IMR-90 (cell line): ENCODE results near the gene PET100. TPM values are rescaled to one million over a fixed set of nuclear protein-coding genes. Genes with fewer than 3 reads are reported as not detected.

Experiments used
- ATAC-seq: fragments of 200-7000 bp; cut with Tn5 transposase; 2 replicates; pipeline ENCODE4 v1.9.1; 2020; ENCODE audit warnings: low read depth, mild to moderate bottlenecking, moderate library complexity
- BruUV-seq: library from RNA; stranded (reverse); fragments of 400-500 nt; replicated peaks from 2 replicates; lab custom pipeline; 2021; lab: Mats Ljungman, UMichigan
- CTCF ChIA-PET: fragments of 300-600 bp; formaldehyde crosslinking; extraction: SDS; loops from one replicate; lab custom pipeline; 2021; ENCODE audit warnings: antibody characterized with exemption; lab: Yijun Ruan, JAX
- POLR2A ChIA-PET: fragments of 300-600 bp; sonication (Branson Sonifier 250); formaldehyde crosslinking; loops from one replicate; lab custom pipeline; 2022; ENCODE audit warnings: antibody characterized with exemption; ENCODE audit not compliant: unreplicated experiment; lab: Charles Lee
- DNase-seq: peaks from one replicate; pipeline ENCODE4 v3.0.0; 2013
- H2AFZ ChIP-seq: replicated peaks from 2 replicates; pipeline ENCODE3; 2013; ENCODE audit warnings: low read length, mild to moderate bottlenecking; ENCODE audit not compliant: poor library complexity
- H2AK5ac ChIP-seq: 2 replicates; pipeline ENCODE4 v1.6.1; 2013; ENCODE audit warnings: low read depth, low read length, inconsistent platforms
- H2AK9ac ChIP-seq: replicated peaks from 2 replicates; pipeline ENCODE3; 2013; ENCODE audit warnings: mild to moderate bottlenecking, low read depth, low read length, moderate library complexity; ENCODE audit not compliant: poor library complexity
- H2BK120ac ChIP-seq: 2 replicates; pipeline ENCODE4 v1.6.1; 2013; ENCODE audit warnings: low read depth, low read length, inconsistent platforms
- H2BK15ac ChIP-seq: 3 replicates; pipeline ENCODE4 v1.6.1; 2013; ENCODE audit warnings: low read depth, low read length, inconsistent platforms
- H2BK20ac ChIP-seq: 2 replicates; pipeline ENCODE4 v1.6.1; 2013; ENCODE audit warnings: low read depth, mild to moderate bottlenecking, inconsistent platforms, low read length, moderate library complexity
- H2BK5ac ChIP-seq: 2 replicates; pipeline ENCODE4 v1.6.1; 2013; ENCODE audit warnings: mild to moderate bottlenecking, low read depth, low read length, inconsistent platforms; ENCODE audit not compliant: poor library complexity, severe bottlenecking
- H3K14ac ChIP-seq: replicated peaks from 2 replicates; pipeline ENCODE4 v1.6.1; 2013; ENCODE audit warnings: low read depth, low read length, inconsistent platforms
- H3K18ac ChIP-seq: 2 replicates; pipeline ENCODE4 v1.6.1; 2013; ENCODE audit warnings: low read depth, low read length, control low read depth
- H3K23ac ChIP-seq: 2 replicates; pipeline ENCODE4 v1.6.1; 2013; ENCODE audit warnings: low read depth, low read length, inconsistent platforms
- H3K27ac ChIP-seq: 2 replicates; pipeline ENCODE4 v1.5.1; 2013; ENCODE audit warnings: mild to moderate bottlenecking, control low read depth, low read length; ENCODE audit not compliant: insufficient read depth
- H3K27me3 ChIP-seq: 2 replicates; pipeline ENCODE4 v1.6.1; 2013; ENCODE audit warnings: low read length; ENCODE audit not compliant: control insufficient read depth, insufficient read depth
- H3K36me3 ChIP-seq: 2 replicates; pipeline ENCODE4 v1.6.1; 2013; ENCODE audit warnings: low read length, mixed read lengths; ENCODE audit not compliant: control insufficient read depth, insufficient read depth
- H3K4ac ChIP-seq: 2 replicates; pipeline ENCODE4 v1.6.1; 2013; ENCODE audit warnings: low read depth, low read length, inconsistent platforms
- H3K4me1 ChIP-seq: 2 replicates; pipeline ENCODE4 v1.6.1; 2013; ENCODE audit warnings: low read length, mixed read lengths; ENCODE audit not compliant: control insufficient read depth, insufficient read depth
- H3K4me2 ChIP-seq: 2 replicates; pipeline ENCODE4 v1.6.1; 2013; ENCODE audit warnings: low read depth, mild to moderate bottlenecking, control low read depth, low read length, moderate library complexity
- H3K4me3 ChIP-seq: 2 replicates; pipeline ENCODE4 v1.5.1; 2013; ENCODE audit warnings: low read depth, mild to moderate bottlenecking, control low read depth, low read length, moderate library complexity; ENCODE audit not compliant: insufficient read depth
- H3K56ac ChIP-seq: 2 replicates; pipeline ENCODE4 v1.6.1; 2013; ENCODE audit warnings: low read length, inconsistent platforms; ENCODE audit not compliant: insufficient read depth; ENCODE audit errors: extremely low read depth
- H3K79me1 ChIP-seq, 2 experiments: 2 replicates each; pipeline ENCODE4 v1.6.1; 2013; ENCODE audit warnings: low read length in 2 of 2, inconsistent platforms in 1 of 2, low read depth in 1 of 2
- H3K9ac ChIP-seq: 2 replicates; pipeline ENCODE4 v1.6.1; 2013; ENCODE audit warnings: low read depth, low read length, control low read depth
- H3K9me1 ChIP-seq: 2 replicates; pipeline ENCODE4 v1.6.1; 2013; ENCODE audit warnings: low read length, inconsistent platforms; ENCODE audit not compliant: insufficient read depth
- H3K9me3 ChIP-seq: 2 replicates; pipeline ENCODE4 v1.6.1; 2013; ENCODE audit warnings: low read length; ENCODE audit not compliant: control insufficient read depth, insufficient read depth
- H4K20me1 ChIP-seq: 2 replicates; pipeline ENCODE4 v1.6.1; 2013; ENCODE audit warnings: low read length, inconsistent platforms; ENCODE audit not compliant: insufficient read depth
- H4K5ac ChIP-seq: 2 replicates; pipeline ENCODE4 v1.6.1; 2013; ENCODE audit warnings: mild to moderate bottlenecking, low read depth, low read length, control low read depth
- H4K8ac ChIP-seq, 2 experiments: 2 replicates each; pipeline ENCODE4 v1.6.1; 2013; ENCODE audit warnings: low read depth in 2 of 2, low read length in 2 of 2, control low read depth in 1 of 2, inconsistent platforms in 1 of 2
- H4K91ac ChIP-seq: 2 replicates; pipeline ENCODE4 v1.6.1; 2013; ENCODE audit warnings: low read depth, low read length, inconsistent platforms; ENCODE audit not compliant: insufficient read depth
- BHLHE40 ChIP-seq: fragments of 150-350 bp; IDR thresholded peaks from 2 replicates; pipeline ENCODE4 v1.6.1; 2016; ENCODE audit warnings: mild to moderate bottlenecking, low read depth, low read length
- CEBPB ChIP-seq: IDR thresholded peaks from 2 replicates; pipeline ENCODE4 v1.6.1; 2012; ENCODE audit warnings: low read depth, low read length, improper control_type of control experiment
- CTCF ChIP-seq: conservative IDR thresholded peaks from 2 replicates; pipeline ENCODE4 v1.5.1; 2012; ENCODE audit warnings: mild to moderate bottlenecking, low read depth, low read length, improper control_type of control experiment
- ELK1 ChIP-seq: fragments of 150-350 bp; IDR thresholded peaks from 2 replicates; pipeline ENCODE4 v1.6.1; 2016; ENCODE audit warnings: low read depth, mild to moderate bottlenecking, low read length, moderate library complexity, borderline replicate concordance
- FOS ChIP-seq: fragments of 150-350 bp; IDR thresholded peaks from 2 replicates; pipeline ENCODE4 v1.6.1; 2016; ENCODE audit warnings: low read depth, low read length
- MAFK ChIP-seq: IDR thresholded peaks from 2 replicates; pipeline ENCODE4 v1.6.1; 2012; ENCODE audit warnings: low read depth, low read length, improper control_type of control experiment
- MAZ ChIP-seq: IDR thresholded peaks from 2 replicates; pipeline ENCODE4 v1.6.1; 2012; ENCODE audit warnings: low read depth, mild to moderate bottlenecking, low read length, improper control_type of control experiment, moderate library complexity, borderline replicate concordance
- NFE2L2 ChIP-seq: fragments of 150-350 bp; IDR thresholded peaks from 2 replicates; pipeline ENCODE4 v1.6.1; 2016; ENCODE audit warnings: low read depth, mild to moderate bottlenecking, low read length
- RCOR1 ChIP-seq: IDR thresholded peaks from 2 replicates; pipeline ENCODE4 v1.6.1; 2012; ENCODE audit warnings: mild to moderate bottlenecking, low read length, improper control_type of control experiment; ENCODE audit not compliant: insufficient replicate concordance
- RFX5 ChIP-seq: IDR thresholded peaks from 2 replicates; pipeline ENCODE4 v1.8.0; 2012; ENCODE audit warnings: low read depth, mild to moderate bottlenecking, low read length, moderate library complexity
- SMC3 ChIP-seq: fragments of 150-350 bp; IDR thresholded peaks from 2 replicates; pipeline ENCODE4 v1.6.1; 2016; ENCODE audit warnings: low read depth, mild to moderate bottlenecking, antibody characterized with exemption, low read length, moderate library complexity
- USF2 ChIP-seq: fragments of 150-350 bp; IDR thresholded peaks from 2 replicates; pipeline ENCODE4 v1.6.1; 2017; ENCODE audit warnings: mild to moderate bottlenecking, antibody characterized with exemption, low read length, low read depth
- WGBS, 2 experiments: methylation state at CpG; one replicate each; pipeline versions ENCODE4 v1.1.5 to v1.1.7; 2013; ENCODE audit warnings: missing lambda C conversion rate in 2 of 2; ENCODE audit not compliant: insufficient read length in 1 of 2; ENCODE audit errors: extremely low coverage in 2 of 2; 5-methylcytosine and 5-hydroxymethylcytosine counted together
- dilution Hi-C: fragments of 300-500 bp; cut with HindIII; formaldehyde crosslinking; loops from one replicate; pipeline ENCODE4 v1.14.3; 2018; ENCODE audit warnings: low sequenced_read_pairs; ENCODE audit not compliant: unreplicated experiment
- in situ Hi-C: fragments of 300-500 bp; cut with MboI; formaldehyde crosslinking; loops from 3 replicates; pipeline ENCODE4 v1.14.3; 2019; ENCODE audit warnings: low sequenced_read_pairs, inconsistent platforms, mixed read lengths
- intact Hi-C: fragments of 100-400 bp; cut with micrococcal nuclease; formaldehyde crosslinking; loops from 2 replicates; pipeline ENCODE4 v1.10.0; 2022
- polyA plus RNA-seq, 3 experiments: library from polyadenylated mRNA; depleted of rRNA; stranded (reverse); fragments of >200 nt; gene quantifications; 2 replicates each; pipeline ENCODE4 v1.2.3, GENCODE V29; 2012; ENCODE audit warnings: low replicate concordance in 1 of 3
- total RNA-seq: library from RNA; depleted of rRNA; stranded (reverse); fragments of >200 nt; gene quantifications from 2 replicates; pipeline ENCODE4 v1.2.3, GENCODE V29; 2012

PET100 gene
- total and polyA plus RNA-seq, 2 of the 4 experiments (the other 2 are of a cell fraction): 1.4 to 31.4 TPM

GRCh38 chr19:7602240-7602934 lies 27.2 kb upstream of the PET100 start:
- dilution Hi-C loops (no loop called here), in situ Hi-C loops (no loop called here), intact Hi-C loops (no loop called here)
- Histone ChIP-seq H4K20me1 (no peaks in the 10 kb centered on the region), H2AK9ac (no peak overlapping the region), H3K79me1 (no peaks in the 10 kb centered on the region), H3K27ac (no peak overlapping the region), H4K91ac (no peak overlapping the region), H2AK5ac (no peak overlapping the region), H3K4ac (no peak overlapping the region), H3K4me1 (no peaks in the 10 kb centered on the region), H2BK5ac (no peak overlapping the region), H3K9me3 (no peaks in the 10 kb centered on the region), H3K36me3 (no peaks in the 10 kb centered on the region), H3K4me2 (no peak overlapping the region), H4K8ac (no peak overlapping the region), H3K4me3 (no peak overlapping the region), H3K23ac (no peak overlapping the region), H3K14ac (no peak overlapping the region), H2BK20ac (no peak overlapping the region), H2AFZ (no peak overlapping the region), H3K9ac (no peak overlapping the region), H3K56ac (no peak overlapping the region), H2BK15ac (no peak overlapping the region), H2BK120ac (no peak overlapping the region), H3K9me1 (no peaks in the 10 kb centered on the region), H3K27me3 (peaks cover 15% of the 10 kb centered on the region), H4K5ac (no peak overlapping the region), H3K18ac (no peak overlapping the region)
- CTCF ChIA-PET: no interaction called here
- WGBS, 2 experiments: 33% methylated on average over 6 of the region's 15 CpGs; no CpG with 5 or more reads in 1 of the 2 experiments
- no peak for DNase-seq
- POLR2A ChIA-PET: interaction anchor here (0.6 kb wide), 1 partner anchor 11 kb away, joined by 3 read pairs; no protein-coding TSS in a partner anchor
- TF ChIP-seq USF2 (no peak), NFE2L2 (no peak), FOS (no peak), SMC3 (no peak), RFX5 (no peak), CEBPB (no peak), RCOR1 (no peak), ELK1 (no peak), MAZ (no peak), MAFK (no peak), BHLHE40 (no peak), CTCF (no peak)
- BruUV-seq: no TSS peak
- ATAC-seq: no peak
